Peyer's patch (tissue), 4 donors: ENCODE results near the gene MAP4K3. TPM values are rescaled to one million over a fixed set of nuclear protein-coding genes. Genes with fewer than 3 reads are reported as not detected.
"Not testable (repeated sequence)": the region's sequence is repeated elsewhere in the genome, so short reads cannot be mapped to it uniquely, and the experiment has no call there.

Source experiments
- DNase-seq, 3 donors: peaks; one replicate each; pipeline ENCODE4 v3.0.0-alpha.2; 2017 to 2019
- H3K27ac ChIP-seq, 4 donors: fragments of 200-600 bp; sonication (generic); one replicate each; pipeline ENCODE4 v1.5.1; 2016 to 2019
- H3K27me3 ChIP-seq, 2 donors: fragments of 200-600 bp; sonication (generic); one replicate each; pipeline ENCODE4 v1.5.1; 2019
- H3K36me3 ChIP-seq, 3 donors: fragments of 200-600 bp; sonication (generic); one replicate each; pipeline ENCODE4 v1.5.1; 2016 to 2019
- H3K4me1 ChIP-seq, 4 donors: fragments of 200-600 bp; sonication (generic); one replicate each; pipeline ENCODE4 v1.5.1; 2016 to 2019
- H3K4me3 ChIP-seq, 4 donors: fragments of 200-600 bp; sonication (generic); 1 replicate in 3 of 4; 2 replicates in 1 of 4; pipeline ENCODE4 v1.5.1; 2016 to 2019; ENCODE audit warnings: mild to moderate bottlenecking in 1 of 4
- H3K9me3 ChIP-seq, 4 donors: fragments of 200-600 bp; sonication (generic); one replicate each; pipeline ENCODE4 v1.5.1; 2016 to 2019; ENCODE audit warnings: mild to moderate bottlenecking in 1 of 4
- POLR2A ChIP-seq, 2 donors: fragments of 450-650 bp; IDR thresholded peaks; one replicate each; pipeline ENCODE4 v1.5.1; 2017; ENCODE audit warnings: antibody characterized with exemption in 2 of 2, mild to moderate bottlenecking in 2 of 2, moderate library complexity in 2 of 2
- total RNA-seq, 4 donors: library from RNA; depleted of rRNA; stranded (reverse); fragments of >200 nt; gene quantifications; one replicate each; pipeline ENCODE4 v1.1.0, GENCODE V29; 2016
- TF ChIP-seq, protein P1 (sequence below), 6 experiments: fragments of 450-650 bp in 4 of 6; fragments of 200-600 bp in 2 of 6; sonication (generic) in 1 of 6; IDR thresholded peaks; one replicate each; pipeline ENCODE4 v1.5.1; 2017 to 2019; ENCODE audit warnings: antibody characterized with exemption in 6 of 6, mild to moderate bottlenecking in 3 of 6, moderate library complexity in 1 of 6

Gene MAP4K3
- total RNA-seq, 4 donors from 2014 or later, result 41.3 to 80.9 (median 43.9) TPM

DNA sequence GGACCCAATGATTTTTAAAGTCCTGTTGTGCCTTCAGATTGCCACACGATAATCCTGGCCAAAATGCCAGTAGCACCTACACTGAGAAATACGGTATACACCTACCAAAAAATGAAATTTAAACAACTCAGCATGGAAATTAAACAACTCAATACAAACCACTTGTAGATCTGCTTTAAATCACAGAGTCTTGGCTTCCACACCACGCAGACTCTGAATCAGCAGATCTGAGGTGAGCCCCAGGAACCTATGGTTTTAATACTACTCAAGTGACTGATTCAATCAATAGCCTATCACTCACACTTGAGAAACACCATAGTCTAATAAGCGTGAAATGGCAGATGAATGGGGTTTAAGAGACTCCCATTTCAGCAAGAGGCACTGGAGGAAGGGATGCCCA lies 46.9 kb downstream of the MAP4K3 start:
- Histone ChIP-seq H3K27ac (no peak overlapping the region), H3K36me3 (no peaks in the 10 kb centered on the region), H3K4me1 (no peaks in the 10 kb centered on the region)

DNA sequence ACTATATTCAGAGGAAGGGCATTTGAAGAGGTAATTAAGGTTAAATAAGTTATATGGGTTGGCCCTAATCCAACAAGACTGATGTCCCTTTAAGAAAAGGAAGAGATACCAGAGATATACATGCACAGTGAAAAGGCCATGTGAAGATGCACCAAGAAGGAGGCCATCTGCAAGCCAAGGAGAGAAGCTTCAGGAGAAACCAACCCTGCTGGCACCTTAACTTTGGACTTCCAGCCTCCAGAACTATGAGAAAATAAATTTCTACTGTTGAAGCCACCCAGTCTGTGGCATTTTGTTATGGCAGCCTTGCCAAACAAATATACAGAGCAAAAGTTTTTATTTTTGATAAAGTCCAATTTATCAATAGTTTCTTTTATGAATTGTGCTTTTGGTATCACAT lies 51.0 kb downstream of the MAP4K3 start:
- Histone ChIP-seq H3K27ac (no peak overlapping the region), H3K9me3 (no peaks in the 10 kb centered on the region), H3K36me3 (no peaks in the 10 kb centered on the region), H3K27me3 (no peaks in the 10 kb centered on the region), H3K4me1 (no peaks in the 10 kb centered on the region), H3K4me3 (no peak overlapping the region)
- TF ChIP-seq, protein P1, sequence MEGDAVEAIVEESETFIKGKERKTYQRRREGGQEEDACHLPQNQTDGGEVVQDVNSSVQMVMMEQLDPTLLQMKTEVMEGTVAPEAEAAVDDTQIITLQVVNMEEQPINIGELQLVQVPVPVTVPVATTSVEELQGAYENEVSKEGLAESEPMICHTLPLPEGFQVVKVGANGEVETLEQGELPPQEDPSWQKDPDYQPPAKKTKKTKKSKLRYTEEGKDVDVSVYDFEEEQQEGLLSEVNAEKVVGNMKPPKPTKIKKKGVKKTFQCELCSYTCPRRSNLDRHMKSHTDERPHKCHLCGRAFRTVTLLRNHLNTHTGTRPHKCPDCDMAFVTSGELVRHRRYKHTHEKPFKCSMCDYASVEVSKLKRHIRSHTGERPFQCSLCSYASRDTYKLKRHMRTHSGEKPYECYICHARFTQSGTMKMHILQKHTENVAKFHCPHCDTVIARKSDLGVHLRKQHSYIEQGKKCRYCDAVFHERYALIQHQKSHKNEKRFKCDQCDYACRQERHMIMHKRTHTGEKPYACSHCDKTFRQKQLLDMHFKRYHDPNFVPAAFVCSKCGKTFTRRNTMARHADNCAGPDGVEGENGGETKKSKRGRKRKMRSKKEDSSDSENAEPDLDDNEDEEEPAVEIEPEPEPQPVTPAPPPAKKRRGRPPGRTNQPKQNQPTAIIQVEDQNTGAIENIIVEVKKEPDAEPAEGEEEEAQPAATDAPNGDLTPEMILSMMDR (IDR thresholded peaks at IDR 0.05), result no peak
- TF ChIP-seq POLR2A (IDR thresholded peaks at IDR 0.05), result no peak
- no peak for DNase-seq

More for the DNA sequence above, 46.9 kb downstream of the MAP4K3 start:
- H3K4me3 ChIP-seq, result no peak overlapping the region
- H3K27me3 ChIP-seq, result no peaks in the 10 kb centered on the region
- DNase-seq, result no peak
- H3K9me3 ChIP-seq, result no peaks in the 10 kb centered on the region
- TF ChIP-seq, protein P1 (IDR thresholded peaks at IDR 0.05), result no peak
- TF ChIP-seq POLR2A (IDR thresholded peaks at IDR 0.05), result no peak

DNA sequence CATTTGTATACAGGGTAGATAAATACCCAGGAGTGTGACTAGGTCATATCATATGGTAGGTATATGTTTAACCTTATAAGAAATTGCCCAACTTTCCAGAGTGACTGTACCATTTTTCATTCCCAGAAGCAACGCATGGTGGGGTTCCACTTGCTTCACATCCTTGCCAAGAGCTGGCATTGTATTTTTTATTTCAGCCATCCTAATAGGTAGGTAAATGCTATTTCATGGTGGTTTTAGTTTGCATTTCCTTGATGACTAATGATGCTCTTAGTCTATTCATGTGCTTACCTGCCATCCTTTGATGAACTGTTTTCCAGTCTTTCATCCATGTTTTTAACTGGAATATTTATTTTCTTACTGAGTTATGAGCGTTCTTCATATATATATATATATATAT lies 51.9 kb downstream of the MAP4K3 start:
- H3K27ac ChIP-seq, result no peak overlapping the region
- no peaks in the 10 kb centered on the region for H3K27me3 ChIP-seq
- no peaks in the 10 kb centered on the region for H3K9me3 ChIP-seq
- H3K4me1 ChIP-seq, result no peaks in the 10 kb centered on the region
- H3K4me3 ChIP-seq, result no peak overlapping the region
- TF ChIP-seq, protein P1 (IDR thresholded peaks at IDR 0.05), result no peak
- no peak for TF ChIP-seq POLR2A (IDR thresholded peaks at IDR 0.05)
- no peak for DNase-seq
- no peaks in the 10 kb centered on the region for H3K36me3 ChIP-seq

DNA sequence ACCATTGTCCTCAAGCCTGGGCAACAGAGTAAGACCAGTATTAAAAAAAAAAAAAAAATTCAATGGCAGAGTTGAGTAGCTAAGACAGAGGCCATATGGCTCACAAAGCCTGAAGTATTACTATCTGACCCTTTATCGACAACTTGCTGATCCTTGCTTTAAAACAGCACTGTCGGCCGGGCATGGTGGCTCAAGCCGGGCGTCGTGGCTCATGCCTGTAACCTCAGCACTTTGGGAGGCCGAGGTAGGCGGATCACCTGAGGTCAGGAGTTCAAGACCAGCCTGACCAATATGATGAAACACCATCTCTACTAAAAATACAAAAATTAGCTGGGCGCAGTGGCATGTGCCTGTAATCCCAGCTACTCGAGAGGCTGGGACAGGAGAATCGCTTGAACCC lies 53.0 kb downstream of the MAP4K3 start:
- DNase-seq, H3K27ac ChIP-seq, H3K36me3 ChIP-seq, H3K27me3 ChIP-seq, H3K4me3 ChIP-seq, H3K4me1 ChIP-seq, H3K9me3 ChIP-seq: not testable (repeated sequence)

DNA sequence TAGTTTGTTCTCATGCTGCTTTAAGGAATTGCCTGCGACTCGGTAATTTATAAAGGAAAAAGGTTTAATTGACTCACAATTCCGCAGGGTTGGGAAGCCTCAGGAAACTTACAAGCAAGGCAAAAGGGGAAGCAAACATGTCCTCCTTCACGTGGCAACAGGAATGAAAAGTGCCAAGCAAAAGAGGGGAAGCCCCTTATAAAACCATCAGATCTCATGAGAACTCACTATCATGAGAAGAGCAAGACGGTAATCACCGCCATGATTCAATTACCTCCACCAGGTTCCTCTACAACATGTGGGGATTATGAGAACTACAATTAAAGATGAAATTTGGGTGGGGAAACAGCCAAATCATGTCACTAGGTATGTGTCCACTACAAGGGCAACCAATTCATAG lies 53.9 kb downstream of the MAP4K3 start:
- Histone ChIP-seq H3K27me3 (no peaks in the 10 kb centered on the region), H3K4me1 (peaks cover 0 to 4% (median 0%) of the 10 kb centered on the region in 4 donors), H3K9me3 (no peaks in the 10 kb centered on the region), H3K4me3 (no peak overlapping the region), H3K36me3 (no peaks in the 10 kb centered on the region), H3K27ac (no peak overlapping the region)
- no peak for TF ChIP-seq POLR2A (IDR thresholded peaks at IDR 0.05)
- TF ChIP-seq, protein P1 (IDR thresholded peaks at IDR 0.05), result no peak
- DNase-seq, result no peak

DNA sequence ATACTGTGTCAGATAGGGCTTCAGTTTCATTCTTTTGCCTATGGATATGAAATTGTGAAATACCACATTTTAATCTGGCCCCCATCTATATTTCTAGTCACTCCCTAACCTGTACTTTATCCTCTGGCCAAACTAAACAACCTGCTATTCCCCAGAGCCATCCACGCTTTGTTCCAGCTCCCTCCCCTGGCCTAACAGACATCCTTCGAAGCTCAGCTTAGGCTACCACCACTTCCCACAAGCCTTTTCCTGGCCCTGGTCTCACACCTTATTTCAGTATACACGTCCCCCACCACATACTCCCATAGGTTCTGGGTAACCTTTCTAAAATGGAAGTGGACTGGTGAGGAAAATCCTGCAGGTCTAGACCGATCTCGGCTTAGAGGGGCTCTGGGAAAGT lies 55.4 kb downstream of the MAP4K3 start:
- no peak for DNase-seq
- Histone ChIP-seq H3K4me1 (peaks cover 0 to 4% (median 0%) of the 10 kb centered on the region in 4 donors), H3K9me3 (no peaks in the 10 kb centered on the region), H3K27me3 (no peaks in the 10 kb centered on the region), H3K27ac (no peak overlapping the region), H3K36me3 (no peaks in the 10 kb centered on the region), H3K4me3 (no peak overlapping the region)
- TF ChIP-seq, protein P1 (IDR thresholded peaks at IDR 0.05), result no peak
